SIG-M5 treated with dmso at 0.1 percent for 504 hours (cell line): ENCODE measurements around the gene CALM3.

Experiments
- DNase-seq: peaks from one replicate; lab custom pipeline; 2025; ENCODE audit not compliant: unreplicated experiment; lab: John Stamatoyannopoulos, UW

The CALM3 gene

GRCh38 chr19:46599716-46600373, 1.3 kb upstream of the CALM3 start:
- DNase-seq = no peak

GRCh38 chr19:46600384-46601317, 479 bp upstream of the CALM3 start:
- peak; percentile 88 for DNase-seq

GRCh38 chr19:46602392-46603194, 1.5 kb downstream of the CALM3 start:
- DNase-seq = no peak

GRCh38 chr19:46603195-46603637, 2.1 kb downstream of the CALM3 start:
- no peak for DNase-seq

- DNase-seq = no peak
Observed at GRCh38 chr19:46603752-46604231, 2.7 kb downstream of the CALM3 start.

GRCh38 chr19:46604781-46605355, 3.7 kb downstream of the CALM3 start:
- no peak for DNase-seq

- no peak for DNase-seq
Observed at GRCh38 chr19:46605356-46605821, 4.3 kb downstream of the CALM3 start.

GRCh38 chr19:46606019-46606418, 4.9 kb downstream of the CALM3 start:
- DNase-seq = no peak

- no peak for DNase-seq
Observed at GRCh38 chr19:46606681-46607447, 5.7 kb downstream of the CALM3 start.

GRCh38 chr19:46607448-46607841, 6.3 kb downstream of the CALM3 start:
- no peak for DNase-seq

- DNase-seq = no peak
Observed at GRCh38 chr19:46608178-46608577, 7.0 kb downstream of the CALM3 start.

GRCh38 chr19:46608581-46609345, 7.6 kb downstream of the CALM3 start:
- no peak for DNase-seq

GRCh38 chr19:46609511-46610412, 8.6 kb downstream of the CALM3 start:
- no peak for DNase-seq

- no peak for DNase-seq
Observed at GRCh38 chr19:46610413-46610775, 9.3 kb downstream of the CALM3 start.

- DNase-seq = no peak
Observed at GRCh38 chr19:46610851-46611770, 10.0 kb downstream of the CALM3 start.

GRCh38 chr19:46611776-46612175, 10.6 kb downstream of the CALM3 start:
- DNase-seq = no peak

GRCh38 chr19:46613525-46613924, 12.4 kb downstream of the CALM3 start:
- no peak for DNase-seq
